CD14-positive monocyte (primary cell): ENCODE measurements around the gene WDR47. TPM values are rescaled to one million over a fixed set of nuclear protein-coding genes. Genes with fewer than 3 reads are reported as not detected.
A peak's percentile ranks its signal among the peaks of the same experiment; 100 is the strongest.
"Not testable (repeated sequence)": the region's sequence is repeated elsewhere in the genome, so short reads cannot be mapped to it uniquely, and the experiment has no call there.

Experiments used
- DNase-seq, 3 donors: peaks; one replicate each; pipeline ENCODE4 v3.0.0-alpha.2; 2011 to 2022
- H2AFZ ChIP-seq: 2 replicates; pipeline ENCODE4 v1.6.0; 2012; ENCODE audit warnings: mild to moderate bottlenecking, low read depth, low read length, inconsistent platforms; ENCODE audit not compliant: insufficient read depth, poor library complexity, severe bottlenecking
- H3K27ac ChIP-seq, 2 donors: 1 replicate in 1 of 2; 2 replicates in 1 of 2; pipeline ENCODE4 v1.5.1; 2012 to 2013; ENCODE audit warnings: low read length in 2 of 2, control low read depth in 1 of 2, inconsistent platforms in 1 of 2, low read depth in 1 of 2, mild to moderate bottlenecking in 1 of 2
- H3K27me3 ChIP-seq, 2 donors: one replicate each; pipeline versions ENCODE4 v1.6.0 to v1.6.1; 2011 to 2013; ENCODE audit warnings: low read length in 2 of 2; ENCODE audit not compliant: control insufficient read depth in 2 of 2, insufficient read depth in 2 of 2
- H3K36me3 ChIP-seq, 2 donors: replicated peaks in 1 of 2; 1 replicate in 1 of 2; 2 replicates in 1 of 2; pipeline versions ENCODE4 v1.5.1 to v1.6.1; 2012 to 2013; ENCODE audit warnings: low read length in 2 of 2, control low read depth in 1 of 2, inconsistent platforms in 1 of 2, mild to moderate bottlenecking in 1 of 2; ENCODE audit not compliant: insufficient read depth in 2 of 2, control insufficient read depth in 1 of 2
- H3K4me1 ChIP-seq, 2 donors: 1 replicate in 1 of 2; 2 replicates in 1 of 2; pipeline versions ENCODE4 v1.5.1 to v1.6.1; 2012 to 2013; ENCODE audit warnings: low read length in 2 of 2, control low read depth in 1 of 2, inconsistent platforms in 1 of 2, mild to moderate bottlenecking in 1 of 2, moderate library complexity in 1 of 2; ENCODE audit not compliant: insufficient read depth in 2 of 2, control insufficient read depth in 1 of 2
- H3K4me2 ChIP-seq: replicated peaks from 2 replicates; pipeline ENCODE3; 2012; ENCODE audit warnings: low read length, moderate library complexity, mild to moderate bottlenecking; ENCODE audit not compliant: poor library complexity, severe bottlenecking; ENCODE audit errors: extremely low read depth
- H3K4me3 ChIP-seq, 3 experiments: fragments of 200-600 bp in 1 of 3; sonication (generic) in 1 of 3; replicated peaks in 1 of 3; 1 replicate in 2 of 3; 2 replicates in 1 of 3; pipeline ENCODE4 v1.5.1; 2011 to 2013; ENCODE audit warnings: low read length in 3 of 3, mild to moderate bottlenecking in 3 of 3, control low read depth in 2 of 3, low read depth in 2 of 3, inconsistent platforms in 1 of 3, moderate library complexity in 1 of 3
- H3K79me2 ChIP-seq: 2 replicates; pipeline ENCODE4 v1.6.0; 2012; ENCODE audit warnings: mild to moderate bottlenecking, control low read depth, inconsistent platforms, low read length, moderate library complexity; ENCODE audit not compliant: insufficient read depth
- H3K9ac ChIP-seq: 2 replicates; pipeline ENCODE4 v1.6.0; 2017; ENCODE audit warnings: low read length, mild to moderate bottlenecking; ENCODE audit not compliant: insufficient read depth, poor library complexity, severe bottlenecking
- H3K9me3 ChIP-seq, 2 donors: replicated peaks in 1 of 2; 1 replicate in 1 of 2; 2 replicates in 1 of 2; pipeline versions ENCODE4 v1.5.1 to v1.6.1; 2012 to 2013; ENCODE audit warnings: low read length in 2 of 2, control low read depth in 1 of 2; ENCODE audit not compliant: control insufficient read depth in 1 of 2, insufficient read depth in 1 of 2
- H4K20me1 ChIP-seq: 2 replicates; pipeline ENCODE4 v1.6.0; 2012; ENCODE audit warnings: mild to moderate bottlenecking, low read length, control low read depth, moderate library complexity; ENCODE audit not compliant: insufficient read depth
- H3K27ac Mint-ChIP-seq, 7 donors: one replicate each; pipeline ENCODE4 v1.8.0; 2020; ENCODE audit warnings: mild to moderate bottlenecking in 7 of 7, mixed read lengths in 7 of 7, moderate library complexity in 6 of 7, inconsistent platforms in 2 of 7
- H3K27me3 Mint-ChIP-seq, 3 donors: one replicate each; pipeline ENCODE4 v1.8.0; 2021 to 2022; ENCODE audit warnings: low read depth in 3 of 3, mild to moderate bottlenecking in 3 of 3, mixed read lengths in 3 of 3, moderate library complexity in 3 of 3, inconsistent platforms in 1 of 3
- H3K36me3 Mint-ChIP-seq, 2 donors: one replicate each; pipeline ENCODE4 v1.8.0; 2020; ENCODE audit warnings: mixed read lengths in 2 of 2, inconsistent platforms in 1 of 2, mild to moderate bottlenecking in 1 of 2
- H3K4me1 Mint-ChIP-seq: one replicate; pipeline ENCODE4 v1.8.0; 2020; ENCODE audit warnings: mild to moderate bottlenecking, mixed read lengths
- H3K4me3 Mint-ChIP-seq, 2 donors: one replicate each; pipeline ENCODE4 v1.8.0; 2020; ENCODE audit warnings: mild to moderate bottlenecking in 2 of 2, mixed read lengths in 2 of 2, moderate library complexity in 1 of 2
- H3K9me3 Mint-ChIP-seq, 7 donors: one replicate each; pipeline ENCODE4 v1.8.0; 2020 to 2022; ENCODE audit warnings: mixed read lengths in 7 of 7, mild to moderate bottlenecking in 6 of 7, moderate library complexity in 6 of 7, inconsistent platforms in 2 of 7
- WGBS: methylation state at CpG from one replicate; pipeline ENCODE4 v1.1.5; 2013; ENCODE audit warnings: missing lambda C conversion rate; ENCODE audit not compliant: insufficient coverage; 5-methylcytosine and 5-hydroxymethylcytosine counted together
- intact Hi-C, 2 donors: fragments of 100-400 bp; cut with micrococcal nuclease; formaldehyde crosslinking; loops; one replicate each; pipeline versions ENCODE4 v1.15.0 to v1.15.1; 2023
- polyA plus RNA-seq, 3 donors: library from polyadenylated mRNA; depleted of rRNA in 1 of 3; unstranded in 2 of 3; stranded (reverse) in 1 of 3; fragments of 300-500 nt in 2 of 3; fragments of >200 nt in 1 of 3; fragmentation: Illumina TruSeq in 2 of 3; gene quantifications; 1 replicate in 2 of 3; 2 replicates in 1 of 3; pipeline ENCODE4 v1.2.3, GENCODE V29; 2012 to 2021
- TF ChIP-seq, protein P1 (sequence below): fragments of 200-600 bp; IDR thresholded peaks from one replicate; pipeline ENCODE4 v1.8.0; 2022; ENCODE audit warnings: antibody characterized with exemption, mild to moderate bottlenecking

The WDR47 gene
- polyA plus RNA-seq, 3 donors, result 5.2 to 7.6 (median 6.0) TPM

GRCh38 chr1:108936170-108936569 is 105.7 kb downstream of the WDR47 start:
- H3K79me2 ChIP-seq, result no peaks in the 10 kb centered on the region
- no peaks in the 10 kb centered on the region for H3K9me3 ChIP-seq
- no peak for DNase-seq
- no peaks in the 10 kb centered on the region for H3K4me1 ChIP-seq
- intact Hi-C loops, result no loop called here
- no peak overlapping the region for H3K4me3 Mint-ChIP-seq
- no peak overlapping the region for H3K9ac ChIP-seq
- no peak overlapping the region for H3K4me2 ChIP-seq
- peaks cover 89 to 96% of the 10 kb centered on the region in 2 donors for H3K36me3 ChIP-seq
- no peak overlapping the region for H3K27ac Mint-ChIP-seq
- H3K27me3 ChIP-seq, result no peaks in the 10 kb centered on the region
- TF ChIP-seq, protein P1, sequence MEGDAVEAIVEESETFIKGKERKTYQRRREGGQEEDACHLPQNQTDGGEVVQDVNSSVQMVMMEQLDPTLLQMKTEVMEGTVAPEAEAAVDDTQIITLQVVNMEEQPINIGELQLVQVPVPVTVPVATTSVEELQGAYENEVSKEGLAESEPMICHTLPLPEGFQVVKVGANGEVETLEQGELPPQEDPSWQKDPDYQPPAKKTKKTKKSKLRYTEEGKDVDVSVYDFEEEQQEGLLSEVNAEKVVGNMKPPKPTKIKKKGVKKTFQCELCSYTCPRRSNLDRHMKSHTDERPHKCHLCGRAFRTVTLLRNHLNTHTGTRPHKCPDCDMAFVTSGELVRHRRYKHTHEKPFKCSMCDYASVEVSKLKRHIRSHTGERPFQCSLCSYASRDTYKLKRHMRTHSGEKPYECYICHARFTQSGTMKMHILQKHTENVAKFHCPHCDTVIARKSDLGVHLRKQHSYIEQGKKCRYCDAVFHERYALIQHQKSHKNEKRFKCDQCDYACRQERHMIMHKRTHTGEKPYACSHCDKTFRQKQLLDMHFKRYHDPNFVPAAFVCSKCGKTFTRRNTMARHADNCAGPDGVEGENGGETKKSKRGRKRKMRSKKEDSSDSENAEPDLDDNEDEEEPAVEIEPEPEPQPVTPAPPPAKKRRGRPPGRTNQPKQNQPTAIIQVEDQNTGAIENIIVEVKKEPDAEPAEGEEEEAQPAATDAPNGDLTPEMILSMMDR, result no peak
- H2AFZ ChIP-seq, result no peak overlapping the region
- no peak overlapping the region for H3K27ac ChIP-seq
- H3K4me1 Mint-ChIP-seq, result no peaks in the 10 kb centered on the region
- H4K20me1 ChIP-seq, result no peaks in the 10 kb centered on the region
- no peak overlapping the region for H3K4me3 ChIP-seq
- H3K9me3 Mint-ChIP-seq, result no peaks in the 10 kb centered on the region
- peaks cover 76 to 84% of the 10 kb centered on the region in 2 donors for H3K36me3 Mint-ChIP-seq
- 83% methylated on average over 1 of the region's 9 CpGs for WGBS
- H3K27me3 Mint-ChIP-seq, result peaks cover 0 to 1% (median 0%) of the 10 kb centered on the region in 3 donors

GRCh38 chr1:108933944-108934343 is 108.0 kb downstream of the WDR47 start:
- intact Hi-C loops, result no loop called here
- no peaks in the 10 kb centered on the region for H3K4me1 Mint-ChIP-seq
- Histone ChIP-seq H4K20me1 (no peaks in the 10 kb centered on the region), H3K4me1 (no peaks in the 10 kb centered on the region), H3K79me2 (no peaks in the 10 kb centered on the region), H3K27me3 (no peaks in the 10 kb centered on the region), H3K4me2 (no peak overlapping the region), H3K9ac (no peak overlapping the region), H3K9me3 (no peaks in the 10 kb centered on the region), H3K36me3 (peaks cover 92 to 100% of the 10 kb centered on the region in 2 donors), H2AFZ (no peak overlapping the region), H3K4me3 (no peak overlapping the region), H3K27ac (no peak overlapping the region)
- no peaks in the 10 kb centered on the region for H3K9me3 Mint-ChIP-seq
- TF ChIP-seq, protein P1, result no peak
- H3K27me3 Mint-ChIP-seq, result peaks cover 0 to 1% (median 0%) of the 10 kb centered on the region in 3 donors
- WGBS, result 100% methylated on average over 2 of the region's 5 CpGs
- H3K27ac Mint-ChIP-seq, result no peak overlapping the region
- H3K4me3 Mint-ChIP-seq, result no peak overlapping the region
- DNase-seq, result no peak
- H3K36me3 Mint-ChIP-seq, result peaks cover 82 to 93% of the 10 kb centered on the region in 2 donors

DNA sequence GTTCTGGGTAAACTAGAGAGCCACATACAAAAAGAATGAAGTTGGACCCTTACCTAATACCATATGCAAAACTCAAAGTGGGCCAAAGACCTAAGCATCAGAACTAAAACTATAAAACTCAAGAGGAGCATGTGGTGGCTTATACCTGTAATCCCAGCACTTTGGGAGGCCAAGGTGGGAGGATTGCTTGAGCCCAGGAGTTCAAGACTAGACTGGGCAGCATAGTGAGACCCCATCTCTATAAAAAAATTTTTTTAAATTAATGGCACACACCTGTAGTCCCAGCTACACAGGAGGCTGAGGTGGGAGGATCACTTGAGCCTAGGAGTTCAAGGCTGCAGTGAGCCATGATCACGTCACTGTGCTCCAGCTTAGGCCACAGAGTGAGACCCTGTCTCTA is 114.3 kb downstream of the WDR47 start:
- H3K36me3 ChIP-seq, result peaks cover 85 to 100% of the 10 kb centered on the region in 2 donors
- not testable (repeated sequence) for H3K4me3 Mint-ChIP-seq, H3K27ac ChIP-seq

More for the DNA sequence above, 114.3 kb downstream of the WDR47 start:
- intact Hi-C loops, H4K20me1 ChIP-seq, H3K79me2 ChIP-seq, H3K27me3 Mint-ChIP-seq, H3K27me3 ChIP-seq, H3K4me3 ChIP-seq, H3K4me1 ChIP-seq, H3K9me3 Mint-ChIP-seq, H3K4me2 ChIP-seq, H3K9ac ChIP-seq, H2AFZ ChIP-seq, DNase-seq, H3K9me3 ChIP-seq, H3K4me1 Mint-ChIP-seq: not testable (repeated sequence)
- H3K36me3 Mint-ChIP-seq, result peaks cover 44 to 53% of the 10 kb centered on the region in 2 donors
- 100% methylated on average over 1 of the region's 1 CpG for WGBS
- peak overlapping the region in 1 of 7 donors; percentile 27 for H3K27ac Mint-ChIP-seq
